Panc1 (cell line): ENCODE results near the gene SPEM3. TPM values are rescaled to one million over a fixed set of nuclear protein-coding genes. Genes with fewer than 3 reads are reported as not detected.

Experiments
- ATAC-seq: fragments of 200-7000 bp; cut with Tn5 transposase; 2 replicates; pipeline ENCODE4 v1.9.1; 2020; ENCODE audit warnings: mild to moderate bottlenecking, moderate library complexity
- BruUV-seq: library from RNA; stranded (reverse); fragments of 400-500 nt; replicated peaks from 2 replicates; lab custom pipeline; 2021; lab: Mats Ljungman, UMichigan
- CTCF ChIA-PET: fragments of 300-600 bp; sonication (Branson Sonifier 250); formaldehyde crosslinking; loops from one replicate; lab custom pipeline; 2022; ENCODE audit warnings: antibody characterized with exemption; lab: Charles Lee
- POLR2A ChIA-PET: fragments of 300-600 bp; sonication (Branson Sonifier 250); formaldehyde crosslinking; loops from one replicate; lab custom pipeline; 2022; ENCODE audit warnings: antibody characterized with exemption; lab: Charles Lee
- DNase-seq: peaks from one replicate; pipeline ENCODE4 v3.0.0-alpha.2; 2010; ENCODE audit warnings: low read depth, low spot score
- H3K27ac ChIP-seq: 2 replicates; pipeline ENCODE4 v1.5.1; 2011; ENCODE audit warnings: mild to moderate bottlenecking, low read length, inconsistent platforms
- H3K27me3 ChIP-seq: fragments of 200-500 bp; sonication (Bioruptor generic); 2 replicates; pipeline ENCODE4 v1.6.0; 2014; ENCODE audit warnings: low read length, inconsistent platforms; ENCODE audit not compliant: control insufficient read depth, insufficient read depth
- H3K36me3 ChIP-seq: fragments of 200-500 bp; sonication (Bioruptor generic); 2 replicates; pipeline ENCODE4 v1.5.1; 2014; ENCODE audit warnings: inconsistent platforms, mild to moderate bottlenecking, low read length, moderate library complexity; ENCODE audit not compliant: control insufficient read depth, insufficient read depth
- H3K4me1 ChIP-seq: 2 replicates; pipeline ENCODE4 v1.5.1; 2011; ENCODE audit warnings: inconsistent platforms, mild to moderate bottlenecking, low read length, moderate library complexity; ENCODE audit not compliant: control insufficient read depth, insufficient read depth
- H3K4me3 ChIP-seq, 2 experiments: 2 replicates each; pipeline ENCODE4 v1.5.1; 2011 to 2012; ENCODE audit warnings: low read depth in 2 of 2, low read length in 2 of 2, mild to moderate bottlenecking in 2 of 2, inconsistent platforms in 1 of 2, moderate library complexity in 1 of 2
- H3K9me3 ChIP-seq: fragments of 200-500 bp; sonication (Bioruptor generic); 2 replicates; pipeline ENCODE4 v1.5.1; 2014; ENCODE audit warnings: low read depth, mild to moderate bottlenecking, inconsistent platforms, low read length, moderate library complexity; ENCODE audit not compliant: control insufficient read depth, insufficient read depth
- POLR2AphosphoS5 ChIP-seq: IDR thresholded peaks from 2 replicates; pipeline ENCODE4 v1.6.1; 2012; ENCODE audit warnings: mild to moderate bottlenecking, low read depth, low read length, moderate library complexity
- SIN3A ChIP-seq: IDR thresholded peaks from 2 replicates; pipeline ENCODE4 v1.6.1; 2012; ENCODE audit warnings: low read depth, mild to moderate bottlenecking, low read length, moderate library complexity, borderline replicate concordance; ENCODE audit not compliant: insufficient read depth
- TCF7L2 ChIP-seq: IDR thresholded peaks from 2 replicates; pipeline ENCODE4 v1.6.1; 2011; ENCODE audit warnings: mild to moderate bottlenecking, low read depth, low read length, inconsistent platforms
- in situ Hi-C: cut with HindIII; loops from 2 replicates; pipeline ENCODE4 v1.10.0; 2016; ENCODE audit warnings: low sequenced_read_pairs, low pct_unique_long_range_greater_than_20kb
- intact Hi-C: fragments of 100-400 bp; cut with micrococcal nuclease; formaldehyde crosslinking; loops from one replicate; pipeline ENCODE4 v1.10.0; 2022; ENCODE audit not compliant: unreplicated experiment
- total RNA-seq: library from RNA; stranded (reverse); gene quantifications from one replicate; pipeline ENCODE4 v1.2.1, GENCODE V29; 2021; ENCODE audit not compliant: unreplicated experiment
- TF ChIP-seq, protein P1 (sequence below), 2 experiments: IDR thresholded peaks; 2 replicates each; pipeline ENCODE4 v1.6.1; 2011 to 2012; ENCODE audit warnings: low read depth in 2 of 2, control low read depth in 1 of 2, low read length in 1 of 2, mild to moderate bottlenecking in 1 of 2, moderate library complexity in 1 of 2; ENCODE audit not compliant: insufficient read depth in 1 of 2
- TF ChIP-seq, protein P2 (sequence below): fragments of 450-650 bp; IDR thresholded peaks from 2 replicates; pipeline ENCODE4 v1.5.1; 2017; ENCODE audit warnings: mild to moderate bottlenecking

The SPEM3 gene
- total RNA-seq, 1 experiment from 2014 or later = not detected

DNA sequence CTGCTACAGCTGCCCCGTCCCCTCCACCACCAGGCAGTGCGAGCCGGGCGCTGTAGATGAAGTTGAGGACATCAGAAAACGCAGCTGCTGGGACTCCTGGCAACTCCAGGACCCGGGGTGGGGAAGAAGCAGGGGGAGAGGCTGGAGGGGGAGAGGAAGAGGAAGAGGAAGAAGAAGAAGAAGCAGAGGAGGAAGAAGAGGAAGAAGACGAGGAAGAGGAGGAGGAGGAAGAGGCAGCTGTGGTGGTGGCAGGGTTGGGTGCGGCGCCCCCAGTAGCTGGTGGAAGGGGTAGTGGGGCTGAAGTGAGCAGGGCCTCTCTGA is 37.6 kb downstream of the SPEM3 start:
- no peak overlapping the region for H3K27ac ChIP-seq
- H3K4me1 ChIP-seq = peaks cover 18% of the 10 kb centered on the region
- H3K27me3 ChIP-seq = no peaks in the 10 kb centered on the region
- TF ChIP-seq SIN3A (no peak), TCF7L2 (no peak), POLR2AphosphoS5 (no peak)
- TF ChIP-seq, protein P1, sequence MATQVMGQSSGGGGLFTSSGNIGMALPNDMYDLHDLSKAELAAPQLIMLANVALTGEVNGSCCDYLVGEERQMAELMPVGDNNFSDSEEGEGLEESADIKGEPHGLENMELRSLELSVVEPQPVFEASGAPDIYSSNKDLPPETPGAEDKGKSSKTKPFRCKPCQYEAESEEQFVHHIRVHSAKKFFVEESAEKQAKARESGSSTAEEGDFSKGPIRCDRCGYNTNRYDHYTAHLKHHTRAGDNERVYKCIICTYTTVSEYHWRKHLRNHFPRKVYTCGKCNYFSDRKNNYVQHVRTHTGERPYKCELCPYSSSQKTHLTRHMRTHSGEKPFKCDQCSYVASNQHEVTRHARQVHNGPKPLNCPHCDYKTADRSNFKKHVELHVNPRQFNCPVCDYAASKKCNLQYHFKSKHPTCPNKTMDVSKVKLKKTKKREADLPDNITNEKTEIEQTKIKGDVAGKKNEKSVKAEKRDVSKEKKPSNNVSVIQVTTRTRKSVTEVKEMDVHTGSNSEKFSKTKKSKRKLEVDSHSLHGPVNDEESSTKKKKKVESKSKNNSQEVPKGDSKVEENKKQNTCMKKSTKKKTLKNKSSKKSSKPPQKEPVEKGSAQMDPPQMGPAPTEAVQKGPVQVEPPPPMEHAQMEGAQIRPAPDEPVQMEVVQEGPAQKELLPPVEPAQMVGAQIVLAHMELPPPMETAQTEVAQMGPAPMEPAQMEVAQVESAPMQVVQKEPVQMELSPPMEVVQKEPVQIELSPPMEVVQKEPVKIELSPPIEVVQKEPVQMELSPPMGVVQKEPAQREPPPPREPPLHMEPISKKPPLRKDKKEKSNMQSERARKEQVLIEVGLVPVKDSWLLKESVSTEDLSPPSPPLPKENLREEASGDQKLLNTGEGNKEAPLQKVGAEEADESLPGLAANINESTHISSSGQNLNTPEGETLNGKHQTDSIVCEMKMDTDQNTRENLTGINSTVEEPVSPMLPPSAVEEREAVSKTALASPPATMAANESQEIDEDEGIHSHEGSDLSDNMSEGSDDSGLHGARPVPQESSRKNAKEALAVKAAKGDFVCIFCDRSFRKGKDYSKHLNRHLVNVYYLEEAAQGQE (IDR thresholded peaks at IDR 0.05; ENCODE audit: insufficient read depth in 1 of 2, low read depth in 2 of 2, low read length in 1 of 2) = no peak
- TF ChIP-seq, protein P2, sequence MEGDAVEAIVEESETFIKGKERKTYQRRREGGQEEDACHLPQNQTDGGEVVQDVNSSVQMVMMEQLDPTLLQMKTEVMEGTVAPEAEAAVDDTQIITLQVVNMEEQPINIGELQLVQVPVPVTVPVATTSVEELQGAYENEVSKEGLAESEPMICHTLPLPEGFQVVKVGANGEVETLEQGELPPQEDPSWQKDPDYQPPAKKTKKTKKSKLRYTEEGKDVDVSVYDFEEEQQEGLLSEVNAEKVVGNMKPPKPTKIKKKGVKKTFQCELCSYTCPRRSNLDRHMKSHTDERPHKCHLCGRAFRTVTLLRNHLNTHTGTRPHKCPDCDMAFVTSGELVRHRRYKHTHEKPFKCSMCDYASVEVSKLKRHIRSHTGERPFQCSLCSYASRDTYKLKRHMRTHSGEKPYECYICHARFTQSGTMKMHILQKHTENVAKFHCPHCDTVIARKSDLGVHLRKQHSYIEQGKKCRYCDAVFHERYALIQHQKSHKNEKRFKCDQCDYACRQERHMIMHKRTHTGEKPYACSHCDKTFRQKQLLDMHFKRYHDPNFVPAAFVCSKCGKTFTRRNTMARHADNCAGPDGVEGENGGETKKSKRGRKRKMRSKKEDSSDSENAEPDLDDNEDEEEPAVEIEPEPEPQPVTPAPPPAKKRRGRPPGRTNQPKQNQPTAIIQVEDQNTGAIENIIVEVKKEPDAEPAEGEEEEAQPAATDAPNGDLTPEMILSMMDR = no peak
- in situ Hi-C loops (no loop called here), intact Hi-C loops (no loop called here)
- ChIA-PET CTCF (interaction anchor here (0.6 kb wide), 1 partner anchor 17 kb away, joined by 6 read pairs; no protein-coding TSS in a partner anchor), POLR2A (interaction anchor here (0.7 kb wide), 1 partner anchor 17 kb away, joined by 3 read pairs; no protein-coding TSS in a partner anchor)
- no peak overlapping the region for H3K4me3 ChIP-seq
- H3K9me3 ChIP-seq = no peaks in the 10 kb centered on the region
- H3K36me3 ChIP-seq = no peaks in the 10 kb centered on the region
- no TSS peak for BruUV-seq
- no peak for DNase-seq
- no peak for ATAC-seq

DNA sequence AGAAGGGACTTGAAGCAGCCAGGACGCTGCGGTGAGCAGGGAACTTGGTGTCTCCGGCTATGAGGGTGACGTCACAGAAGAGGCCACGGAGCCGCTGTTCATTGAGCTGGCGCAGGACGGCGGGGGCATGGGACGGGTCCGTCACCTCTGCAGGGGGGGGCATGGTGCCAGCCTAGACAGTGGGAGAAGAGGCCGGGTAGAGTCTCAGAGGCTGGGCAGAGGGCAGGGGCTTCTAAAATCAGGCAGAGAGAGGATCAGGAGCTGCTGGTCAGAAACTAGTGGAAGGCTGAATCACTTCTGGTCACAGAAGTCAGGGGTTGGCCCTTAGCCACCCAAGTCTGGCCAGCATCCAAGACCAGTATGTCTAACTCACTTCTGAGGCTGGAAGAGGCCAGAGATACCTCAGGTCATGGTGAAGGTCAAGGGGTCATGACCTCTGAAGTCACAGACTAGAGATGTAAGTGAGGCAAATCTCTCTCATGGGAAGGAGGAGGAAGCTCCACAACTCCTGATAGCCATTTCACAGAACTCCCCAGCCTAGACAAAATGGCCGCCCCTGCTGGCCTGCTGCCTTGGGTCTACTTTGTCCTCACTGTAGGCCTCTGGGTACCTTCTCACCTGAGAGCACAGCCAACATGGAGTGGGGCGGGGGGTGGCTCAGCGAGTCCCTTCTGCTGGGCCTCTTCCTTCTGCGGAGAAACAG is 38.1 kb downstream of the SPEM3 start:
- H3K27me3 ChIP-seq = no peaks in the 10 kb centered on the region
- no peaks in the 10 kb centered on the region for H3K36me3 ChIP-seq
- ChIA-PET POLR2A (no interaction called here), CTCF (interaction anchor here (0.6 kb wide), 1 partner anchor 18 kb away, joined by 6 read pairs; no protein-coding TSS in a partner anchor)
- H3K9me3 ChIP-seq = no peaks in the 10 kb centered on the region
- no TSS peak for BruUV-seq
- no peak overlapping the region for H3K27ac ChIP-seq
- H3K4me1 ChIP-seq = peaks cover 21% of the 10 kb centered on the region
- intact Hi-C loops = no loop called here
- TF ChIP-seq, protein P1 (IDR thresholded peaks at IDR 0.05; ENCODE audit: insufficient read depth in 1 of 2, low read depth in 2 of 2, low read length in 1 of 2) = no peak
- TF ChIP-seq SIN3A = no peak
- no peak for TF ChIP-seq POLR2AphosphoS5
- no peak for TF ChIP-seq TCF7L2
- TF ChIP-seq, protein P2 = no peak
- ATAC-seq = peak; percentile 51
- in situ Hi-C loops = no loop called here
- no peak overlapping the region for H3K4me3 ChIP-seq
- DNase-seq = no peak
